ENCODE measurements around the gene PLXNA4.

GRCh38 chr7:132508724-132509353 is 67.4 kb downstream of the PLXNA4 start:
- TF ChIP-seq CTCF (IDR thresholded peaks at IDR 0.05) (no peak), POLR2A (IDR thresholded peaks at IDR 0.05) (no peak)

Measured in gastroesophageal sphincter (tissue), 3 donors.